ENCODE measurements around the gene RNF214.

Gene RNF214

DNA sequence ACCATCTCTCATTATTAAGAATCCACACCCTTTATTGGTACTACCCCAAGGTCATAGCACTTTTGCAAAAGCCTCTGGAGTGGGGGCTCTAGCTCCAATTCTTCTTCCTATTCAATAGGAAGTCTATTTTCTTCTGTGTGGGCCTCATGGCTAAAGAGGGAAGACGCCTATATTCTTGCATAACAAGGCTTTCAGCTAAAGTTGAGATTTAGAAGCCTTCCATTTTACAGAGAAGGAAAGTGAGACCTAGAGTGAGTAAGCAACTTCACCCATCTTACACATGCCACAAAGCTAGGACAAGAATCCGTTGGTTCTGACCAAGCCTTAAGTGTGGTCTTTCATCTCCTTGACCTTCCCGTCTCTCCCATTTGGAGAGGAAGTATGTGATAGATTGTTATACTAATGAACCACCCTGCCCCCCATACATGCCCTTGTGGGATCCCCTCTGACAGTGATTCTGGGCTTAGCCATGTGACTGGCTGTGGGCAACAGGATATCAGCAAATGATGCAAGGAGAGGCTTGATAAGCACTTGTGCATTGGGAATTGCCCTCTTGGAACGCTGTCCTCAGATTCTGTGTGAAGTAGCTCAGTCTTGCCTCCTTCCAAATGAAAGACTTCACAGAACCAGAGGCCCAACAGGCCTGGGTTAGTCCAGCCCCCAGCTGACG is 71.3 kb downstream of the RNF214 start:
- Histone ChIP-seq H3K27me3 (ENCODE audit: control insufficient read depth in 5 of 5, insufficient read depth in 4 of 5, low read length in 5 of 5) (no peaks in the 10 kb centered on the region), H3K4me3 (ENCODE audit: low read depth in 1 of 5, low read length in 5 of 5) (no peak overlapping the region), H3K4me1 (ENCODE audit: control insufficient read depth in 5 of 5, insufficient read depth in 5 of 5, low read length in 5 of 5) (peaks cover 0 to 9% (median 8%) of the 10 kb centered on the region in 5 donors), H3K9me3 (ENCODE audit: control insufficient read depth in 5 of 5, low read length in 5 of 5) (no peaks in the 10 kb centered on the region), H3K36me3 (ENCODE audit: control insufficient read depth in 5 of 5, insufficient read depth in 5 of 5, low read length in 5 of 5) (peaks cover 0 to 2% (median 0%) of the 10 kb centered on the region in 5 donors), H3K27ac (ENCODE audit: low read depth, low read length) (no peak overlapping the region), H3K9ac (ENCODE audit: low read length in 5 of 5) (no peak overlapping the region)

DNA sequence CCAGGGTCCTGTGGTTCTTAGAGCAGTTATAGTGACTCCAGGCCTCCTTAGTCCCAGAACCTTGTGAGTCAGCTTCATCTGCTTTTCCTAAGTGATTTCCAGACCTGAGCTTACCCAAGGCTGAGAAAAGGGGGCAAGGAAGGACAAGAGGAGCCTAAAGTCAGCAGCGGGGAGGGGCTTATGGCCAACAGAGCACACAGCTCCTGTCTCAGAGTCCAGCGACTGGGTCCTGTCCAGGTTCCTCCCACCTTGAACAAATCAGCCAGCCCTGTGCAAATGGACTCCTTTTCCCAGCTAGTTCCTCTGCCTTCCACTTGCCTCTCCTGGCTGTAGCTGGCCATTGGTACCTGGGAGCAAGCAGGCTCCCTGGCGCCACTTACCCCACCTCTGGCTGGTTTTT is 72.7 kb downstream of the RNF214 start:
- no peak overlapping the region for H3K27ac ChIP-seq (ENCODE audit: low read depth, low read length)
- peaks cover 0 to 3% (median 0%) of the 10 kb centered on the region in 5 donors for H3K36me3 ChIP-seq (ENCODE audit: control insufficient read depth in 5 of 5, insufficient read depth in 5 of 5, low read length in 5 of 5)
- no peaks in the 10 kb centered on the region for H3K9me3 ChIP-seq (ENCODE audit: control insufficient read depth in 5 of 5, low read length in 5 of 5)
- H3K9ac ChIP-seq (ENCODE audit: low read length in 5 of 5) = no peak overlapping the region
- no peak overlapping the region for H3K4me3 ChIP-seq (ENCODE audit: low read depth in 1 of 5, low read length in 5 of 5)
- peaks cover 0 to 5% (median 5%) of the 10 kb centered on the region in 5 donors for H3K4me1 ChIP-seq (ENCODE audit: control insufficient read depth in 5 of 5, insufficient read depth in 5 of 5, low read length in 5 of 5)
- H3K27me3 ChIP-seq (ENCODE audit: control insufficient read depth in 5 of 5, insufficient read depth in 4 of 5, low read length in 5 of 5) = no peaks in the 10 kb centered on the region

DNA sequence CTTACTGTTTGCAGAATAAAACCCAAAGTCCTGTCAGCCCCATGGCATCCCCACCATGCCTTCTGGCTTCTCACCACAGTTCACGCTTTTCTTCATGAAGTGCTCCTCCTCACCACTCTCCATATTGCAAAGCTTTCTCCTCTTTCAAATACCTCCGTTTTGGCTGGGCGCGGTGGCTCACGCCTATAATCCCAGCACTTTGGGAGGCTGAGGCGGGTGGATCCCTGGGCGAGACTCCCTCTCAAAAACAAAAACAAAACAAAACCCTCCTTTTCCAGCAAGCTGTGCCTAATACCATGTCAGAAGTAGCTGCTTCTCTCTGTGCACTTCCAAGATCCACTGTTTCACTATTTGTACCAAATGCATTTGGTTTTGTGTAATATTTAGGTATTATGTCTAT is 76.8 kb downstream of the RNF214 start:
- Histone ChIP-seq H3K36me3 (ENCODE audit: control insufficient read depth in 5 of 5, insufficient read depth in 5 of 5, low read length in 5 of 5) (peaks cover 0 to 3% (median 0%) of the 10 kb centered on the region in 5 donors), H3K4me1 (ENCODE audit: control insufficient read depth in 5 of 5, insufficient read depth in 5 of 5, low read length in 5 of 5) (peaks cover under 1 to 5% (median 2%) of the 10 kb centered on the region in 5 donors), H3K4me3 (ENCODE audit: low read depth in 1 of 5, low read length in 5 of 5) (no peak overlapping the region), H3K9me3 (ENCODE audit: control insufficient read depth in 5 of 5, low read length in 5 of 5) (no peaks in the 10 kb centered on the region), H3K9ac (ENCODE audit: low read length in 5 of 5) (no peak overlapping the region), H3K27ac (ENCODE audit: low read depth, low read length) (no peak overlapping the region), H3K27me3 (ENCODE audit: control insufficient read depth in 5 of 5, insufficient read depth in 4 of 5, low read length in 5 of 5) (no peaks in the 10 kb centered on the region)

DNA sequence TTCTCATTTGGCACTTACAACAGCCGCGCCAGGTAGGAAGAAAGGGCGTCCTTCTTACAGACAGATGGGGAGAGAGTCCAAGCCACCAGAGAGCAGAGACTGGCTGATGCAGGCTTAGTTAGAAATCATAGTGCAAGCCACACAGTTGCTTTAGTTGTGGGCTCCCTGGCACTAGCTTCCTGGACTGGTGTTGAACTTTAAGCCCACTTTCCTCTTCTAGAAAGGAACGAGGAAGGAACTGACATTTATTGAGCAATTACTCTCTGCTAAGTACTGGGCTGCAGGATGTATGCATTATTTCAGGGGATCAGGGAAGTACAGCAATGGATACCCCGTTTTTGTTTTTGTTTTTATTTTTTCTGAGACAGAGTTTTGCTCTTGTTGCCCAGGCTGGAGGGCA is 80.6 kb downstream of the RNF214 start:
- Histone ChIP-seq H3K9me3 (ENCODE audit: control insufficient read depth in 5 of 5, low read length in 5 of 5) (no peaks in the 10 kb centered on the region), H3K9ac (ENCODE audit: low read length in 5 of 5) (no peak overlapping the region), H3K27me3 (ENCODE audit: control insufficient read depth in 5 of 5, insufficient read depth in 4 of 5, low read length in 5 of 5) (no peaks in the 10 kb centered on the region), H3K27ac (ENCODE audit: low read depth, low read length) (no peak overlapping the region), H3K36me3 (ENCODE audit: control insufficient read depth in 5 of 5, insufficient read depth in 5 of 5, low read length in 5 of 5) (peaks cover 0 to 3% (median 0%) of the 10 kb centered on the region in 5 donors), H3K4me1 (ENCODE audit: control insufficient read depth in 5 of 5, insufficient read depth in 5 of 5, low read length in 5 of 5) (peaks cover 10 to 28% (median 25%) of the 10 kb centered on the region in 5 donors), H3K4me3 (ENCODE audit: low read depth in 1 of 5, low read length in 5 of 5) (no peak overlapping the region)

DNA sequence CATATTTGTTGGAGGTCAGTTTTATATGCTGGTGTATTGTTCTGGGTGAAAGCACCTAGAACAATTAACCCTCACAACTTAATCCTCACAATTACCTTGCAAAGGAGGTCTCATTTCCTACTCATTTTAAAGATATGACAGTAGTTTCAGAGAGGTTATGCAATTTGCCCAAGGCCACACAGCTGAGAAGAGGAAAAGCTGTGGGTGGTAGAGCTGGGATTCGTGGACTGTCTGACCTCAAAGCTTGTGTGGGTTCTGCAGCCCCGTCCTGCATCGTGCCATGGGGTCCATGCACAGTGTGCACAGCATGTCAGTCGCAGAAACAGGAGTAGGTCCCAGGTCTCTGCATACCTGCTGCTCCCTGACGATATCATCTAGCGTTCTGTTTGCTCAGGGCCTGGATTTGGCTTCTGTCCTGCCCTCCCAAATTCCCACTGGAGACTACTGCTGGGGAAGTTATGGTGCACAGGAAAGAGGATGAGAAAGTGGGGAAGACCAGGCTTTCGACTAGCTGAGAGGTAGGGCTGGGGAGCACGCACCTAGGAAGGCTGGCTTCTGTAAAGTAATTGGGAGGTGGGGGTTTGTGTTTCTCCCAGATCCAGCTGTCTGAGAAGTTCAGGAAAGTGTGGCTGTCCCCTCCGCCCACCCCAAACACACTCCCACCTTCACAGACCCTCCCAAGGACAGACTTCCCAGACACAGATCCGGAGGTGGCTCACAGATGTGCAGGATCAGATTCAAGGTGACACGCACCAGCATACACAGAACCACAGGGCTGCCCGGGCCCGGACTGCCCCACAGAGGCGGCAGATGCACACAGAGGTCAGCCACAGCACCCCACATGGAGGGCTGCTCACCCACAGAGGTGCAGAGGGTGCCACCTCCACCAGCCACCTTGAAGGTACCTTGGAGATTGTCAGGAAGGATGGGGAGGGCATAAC is 81.6 kb downstream of the RNF214 start:
- peak overlapping the region in 1 of 5 donors; percentile 16 for H3K9ac ChIP-seq (ENCODE audit: low read length in 5 of 5)

DNA sequence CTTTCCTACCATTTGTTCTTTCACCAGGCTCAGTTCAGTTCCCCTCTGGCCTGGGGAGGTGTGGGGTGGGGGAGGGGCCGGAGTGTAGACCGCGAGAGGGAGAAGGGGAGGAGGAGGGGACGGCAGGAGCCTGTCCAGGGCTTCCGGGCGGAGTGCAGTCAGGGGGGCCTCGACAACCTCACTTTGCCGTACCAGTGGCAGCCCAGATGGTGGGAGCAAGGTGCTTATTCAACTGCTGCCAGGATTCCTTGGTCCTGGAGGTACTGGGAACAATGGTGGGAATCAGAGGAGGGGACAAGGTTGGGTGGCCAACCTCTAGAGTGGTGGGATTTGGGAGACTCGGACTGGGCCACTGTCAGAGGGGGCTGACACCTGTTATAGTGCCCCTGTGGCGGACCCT is 82.4 kb downstream of the RNF214 start:
- H3K27me3 ChIP-seq (ENCODE audit: control insufficient read depth in 5 of 5, insufficient read depth in 4 of 5, low read length in 5 of 5) = no peaks in the 10 kb centered on the region
- no peaks in the 10 kb centered on the region for H3K9me3 ChIP-seq (ENCODE audit: control insufficient read depth in 5 of 5, low read length in 5 of 5)
- no peak overlapping the region for H3K27ac ChIP-seq (ENCODE audit: low read depth, low read length)
- peak overlapping the region; percentile 68 to 92 (median 87) for H3K9ac ChIP-seq (ENCODE audit: low read length in 5 of 5)
- no peaks in the 10 kb centered on the region for H3K36me3 ChIP-seq (ENCODE audit: control insufficient read depth in 5 of 5, insufficient read depth in 5 of 5, low read length in 5 of 5)
- peaks cover 10 to 28% (median 25%) of the 10 kb centered on the region in 5 donors for H3K4me1 ChIP-seq (ENCODE audit: control insufficient read depth in 5 of 5, insufficient read depth in 5 of 5, low read length in 5 of 5)
- H3K4me3 ChIP-seq (ENCODE audit: low read depth in 1 of 5, low read length in 5 of 5) = peak overlapping the region; percentile 59 to 89 (median 85)

More for the DNA sequence above, 81.6 kb downstream of the RNF214 start:
- Histone ChIP-seq H3K4me1 (ENCODE audit: control insufficient read depth in 5 of 5, insufficient read depth in 5 of 5, low read length in 5 of 5) (peaks cover 10 to 28% (median 25%) of the 10 kb centered on the region in 5 donors), H3K4me3 (ENCODE audit: low read depth in 1 of 5, low read length in 5 of 5) (peak overlapping the region in 1 of 5 donors; percentile 85), H3K27ac (ENCODE audit: low read depth, low read length) (no peak overlapping the region), H3K9me3 (ENCODE audit: control insufficient read depth in 5 of 5, low read length in 5 of 5) (no peaks in the 10 kb centered on the region), H3K36me3 (ENCODE audit: control insufficient read depth in 5 of 5, insufficient read depth in 5 of 5, low read length in 5 of 5) (peaks cover 0 to 3% (median 0%) of the 10 kb centered on the region in 5 donors), H3K27me3 (ENCODE audit: control insufficient read depth in 5 of 5, insufficient read depth in 4 of 5, low read length in 5 of 5) (no peaks in the 10 kb centered on the region)

DNA sequence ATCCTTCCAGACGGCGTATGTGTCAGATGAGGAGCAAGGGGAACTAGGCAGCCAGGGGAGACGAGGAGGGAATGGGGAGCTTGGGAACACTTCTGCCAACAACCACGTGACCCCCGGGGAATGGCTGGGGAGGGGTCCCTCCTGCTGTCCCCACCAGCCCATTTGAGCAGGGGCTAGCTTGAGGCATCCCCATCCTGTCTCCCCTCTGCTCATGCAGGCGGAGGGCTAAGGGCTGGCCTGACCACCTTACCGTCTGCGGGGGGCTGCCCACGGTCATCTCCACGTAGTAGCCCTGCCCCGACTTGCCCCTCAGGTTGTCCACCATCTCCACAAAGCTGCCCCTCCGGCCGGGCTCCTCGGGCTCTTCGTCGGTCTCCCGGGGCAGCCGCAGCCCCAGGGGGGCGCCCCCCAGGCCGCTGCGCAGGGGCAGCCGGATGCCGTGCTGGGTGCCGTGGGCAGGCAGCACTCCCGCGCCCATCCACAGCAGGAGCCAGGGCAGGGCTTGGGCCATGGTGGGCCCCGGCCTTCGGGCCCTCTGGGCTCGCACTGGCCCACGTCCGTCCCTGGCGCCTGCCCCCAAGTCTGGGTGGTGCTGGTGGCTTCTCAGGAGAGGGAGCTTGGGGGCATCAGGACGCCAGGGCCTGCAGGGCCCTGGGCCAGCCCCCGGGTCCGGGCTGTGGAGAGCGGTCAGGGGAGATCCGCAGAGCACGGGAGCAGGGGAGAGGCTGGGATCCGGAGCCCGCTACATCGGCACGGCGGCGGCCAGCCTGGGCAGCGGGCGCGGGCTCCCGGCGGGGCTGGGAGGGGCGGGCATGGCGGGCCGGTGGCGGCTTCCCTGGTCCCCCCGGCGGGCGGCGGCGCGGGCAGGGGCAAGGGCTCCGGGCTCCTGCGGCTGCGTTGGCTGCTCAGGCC is 83.1 kb downstream of the RNF214 start:
- H3K27ac ChIP-seq (ENCODE audit: low read depth, low read length) = no peak overlapping the region
- no peaks in the 10 kb centered on the region for H3K9me3 ChIP-seq (ENCODE audit: control insufficient read depth in 5 of 5, low read length in 5 of 5)
- H3K9ac ChIP-seq (ENCODE audit: low read length in 5 of 5) = peak overlapping the region; percentile 68 to 92 (median 87)
- no peaks in the 10 kb centered on the region for H3K36me3 ChIP-seq (ENCODE audit: control insufficient read depth in 5 of 5, insufficient read depth in 5 of 5, low read length in 5 of 5)
- no peaks in the 10 kb centered on the region for H3K27me3 ChIP-seq (ENCODE audit: control insufficient read depth in 5 of 5, insufficient read depth in 4 of 5, low read length in 5 of 5)
- peak overlapping the region; percentile 79 to 91 (median 87) for H3K4me3 ChIP-seq (ENCODE audit: low read depth in 1 of 5, low read length in 5 of 5)
- H3K4me1 ChIP-seq (ENCODE audit: control insufficient read depth in 5 of 5, insufficient read depth in 5 of 5, low read length in 5 of 5) = peaks cover 10 to 28% (median 25%) of the 10 kb centered on the region in 5 donors

DNA sequence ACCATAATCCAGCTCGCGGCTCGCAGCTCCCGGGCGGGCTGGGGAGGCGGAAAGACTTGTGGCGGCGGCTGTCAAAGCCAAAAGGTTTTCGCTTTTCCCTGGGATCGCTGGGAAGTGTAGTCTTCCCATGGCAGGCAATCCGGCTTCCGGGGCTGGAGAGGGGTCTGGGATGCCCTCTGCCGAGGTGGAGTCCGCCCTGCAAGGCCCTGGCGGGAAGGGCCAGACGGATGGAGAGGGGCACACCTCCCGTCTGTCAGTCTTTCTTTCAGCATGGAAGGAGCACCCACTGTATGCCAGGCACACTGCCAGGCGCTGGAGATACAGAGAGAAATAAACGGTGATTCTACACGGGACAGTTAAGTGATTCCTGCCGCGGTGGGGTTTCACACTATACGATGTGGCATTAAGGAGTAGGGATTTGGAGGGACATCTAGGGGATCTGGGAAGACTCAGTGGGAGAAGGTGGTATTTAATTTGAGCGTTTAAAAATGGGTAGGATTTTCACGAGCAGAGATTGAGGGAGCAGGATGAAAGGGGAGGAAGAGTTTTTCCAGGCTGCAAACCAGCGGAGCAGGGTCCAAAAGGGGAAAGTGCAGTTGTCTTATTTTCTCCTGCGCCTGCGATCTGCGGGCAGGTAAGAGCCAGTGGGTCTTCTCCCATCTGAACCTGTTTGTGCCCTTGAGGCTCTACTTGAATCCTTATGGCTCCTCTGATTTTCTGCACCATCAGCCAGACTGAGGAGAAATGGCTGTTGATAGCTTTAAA is 83.9 kb downstream of the RNF214 start, which contains the start of gene BACE1:
Gene BACE1, minus strand, starts transcription at position 60 of the 765 bp plus-strand sequence. CDS start 461 bp downstream, outside the sequence.
- no peak within 1 kb of the TSS for H3K27ac ChIP-seq (ENCODE audit: low read depth, low read length)
- H3K4me1 ChIP-seq (ENCODE audit: control insufficient read depth in 5 of 5, insufficient read depth in 5 of 5, low read length in 5 of 5) = peaks cover 10 to 28% (median 25%) of the 10 kb centered on the region in 5 donors
- H3K9me3 ChIP-seq (ENCODE audit: control insufficient read depth in 5 of 5, low read length in 5 of 5) = no peaks in the 10 kb centered on the region
- peak within 1 kb of the TSS; percentile 76 to 92 (median 87) for H3K9ac ChIP-seq (ENCODE audit: low read length in 5 of 5)
- H3K27me3 ChIP-seq (ENCODE audit: control insufficient read depth in 5 of 5, insufficient read depth in 4 of 5, low read length in 5 of 5) = no peaks in the 10 kb centered on the region
- peak within 1 kb of the TSS; percentile 79 to 91 (median 87) for H3K4me3 ChIP-seq (ENCODE audit: low read depth in 1 of 5, low read length in 5 of 5)
- no peaks in the 10 kb centered on the region for H3K36me3 ChIP-seq (ENCODE audit: control insufficient read depth in 5 of 5, insufficient read depth in 5 of 5, low read length in 5 of 5)

DNA sequence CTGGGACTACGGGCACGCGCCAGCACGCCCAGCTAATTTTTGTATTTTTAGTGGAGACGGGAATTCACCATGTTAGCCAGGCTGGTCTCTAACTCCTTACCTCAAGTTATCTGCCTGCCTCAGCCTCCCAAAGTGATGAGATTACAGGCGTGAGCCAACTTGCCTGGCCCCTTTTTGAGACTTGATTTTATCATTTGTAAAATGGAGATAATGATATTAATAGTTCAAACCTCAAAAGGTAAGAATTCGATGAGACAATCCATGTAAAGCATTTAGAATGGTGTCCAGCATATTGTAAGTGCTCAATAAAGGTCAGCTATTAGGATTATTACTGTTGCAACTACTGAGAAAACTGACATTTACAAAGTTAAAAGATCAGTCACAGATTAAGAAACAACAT is 86.3 kb downstream of the RNF214 start:
- H3K27ac ChIP-seq (ENCODE audit: low read depth, low read length) = no peak overlapping the region
- no peaks in the 10 kb centered on the region for H3K36me3 ChIP-seq (ENCODE audit: control insufficient read depth in 5 of 5, insufficient read depth in 5 of 5, low read length in 5 of 5)
- no peak overlapping the region for H3K9ac ChIP-seq (ENCODE audit: low read length in 5 of 5)

More for the DNA sequence above, 86.3 kb downstream of the RNF214 start:
- Histone ChIP-seq H3K27me3 (ENCODE audit: control insufficient read depth in 5 of 5, insufficient read depth in 4 of 5, low read length in 5 of 5) (no peaks in the 10 kb centered on the region), H3K4me3 (ENCODE audit: low read depth in 1 of 5, low read length in 5 of 5) (no peak overlapping the region), H3K9me3 (ENCODE audit: control insufficient read depth in 5 of 5, low read length in 5 of 5) (no peaks in the 10 kb centered on the region), H3K4me1 (ENCODE audit: control insufficient read depth in 5 of 5, insufficient read depth in 5 of 5, low read length in 5 of 5) (peaks cover 10 to 28% (median 25%) of the 10 kb centered on the region in 5 donors)
